Stomach (tissue), 9 donors: ENCODE measurements around the gene C12orf60. TPM values are rescaled to one million over a fixed set of nuclear protein-coding genes. Genes with fewer than 3 reads are reported as not detected.
"Not testable (repeated sequence)": the region's sequence is repeated elsewhere in the genome, so short reads cannot be mapped to it uniquely, and the experiment has no call there.

Experiments
- DNase-seq, 2 donors: peaks; one replicate each; pipeline versions ENCODE4 v3.0.0 to v3.0.0-alpha.2; 2013 to 2019
- H3K27ac ChIP-seq, 5 donors: fragments of 200-600 bp in 4 of 5; sonication (generic) in 4 of 5; one replicate each; pipeline ENCODE4 v1.5.1; 2013 to 2019; ENCODE audit warnings: mild to moderate bottlenecking in 1 of 5, moderate library complexity in 1 of 5
- H3K27me3 ChIP-seq, 3 donors: fragments of 200-600 bp; sonication (generic); one replicate each; pipeline ENCODE4 v1.5.1; 2017 to 2019; ENCODE audit warnings: mixed run types in 1 of 3
- H3K36me3 ChIP-seq, 4 donors: fragments of 200-600 bp; sonication (generic); 1 replicate in 3 of 4; 2 replicates in 1 of 4; pipeline ENCODE4 v1.5.1; 2016 to 2019
- H3K4me1 ChIP-seq, 4 donors: fragments of 200-600 bp; sonication (generic); one replicate each; pipeline ENCODE4 v1.5.1; 2016 to 2019
- H3K4me3 ChIP-seq, 4 donors: fragments of 200-600 bp; sonication (generic) in 3 of 4; one replicate each; pipeline ENCODE4 v1.5.1; 2016 to 2019; ENCODE audit warnings: mild to moderate bottlenecking in 1 of 4
- H3K9me3 ChIP-seq, 4 donors: fragments of 200-600 bp; sonication (generic); one replicate each; pipeline ENCODE4 v1.5.1; 2016 to 2019
- EP300 ChIP-seq: sonication (generic); formaldehyde crosslinking; IDR thresholded peaks from one replicate; pipeline ENCODE4 v1.6.1; 2017; ENCODE audit warnings: antibody characterized with exemption
- POLR2A ChIP-seq, 4 donors: fragments of 450-650 bp; IDR thresholded peaks; one replicate each; pipeline ENCODE4 v1.6.1; 2016; ENCODE audit warnings: antibody characterized with exemption in 4 of 4, control low read depth in 2 of 4, mild to moderate bottlenecking in 1 of 4, moderate library complexity in 1 of 4
- POLR2AphosphoS5 ChIP-seq, 3 donors: sonication (generic); formaldehyde crosslinking; IDR thresholded peaks; one replicate each; pipeline ENCODE4 v1.6.1; 2016; ENCODE audit warnings: antibody characterized with exemption in 3 of 3
- WGBS, 5 donors: extraction: QIAGEN DNeasy Blood & Tissue Kit in 3 of 5; methylation state at CpG; one replicate each; pipeline versions ENCODE4 v1.1.5 to v1.1.7; 2013 to 2018; 5-methylcytosine and 5-hydroxymethylcytosine counted together
- intact Hi-C: fragments of 100-400 bp; cut with DNase I; formaldehyde crosslinking; loops from one replicate; pipeline ENCODE4 v1.15.1; 2023; ENCODE audit warnings: low total_unique reads
- polyA plus RNA-seq, 3 donors: library from polyadenylated mRNA; stranded (reverse); fragments of 200-250 nt; gene quantifications; one replicate each; pipeline ENCODE4 v1.2.3, GENCODE V29; 2013
- total RNA-seq, 5 donors: library from RNA; depleted of rRNA; stranded (reverse); fragments of >200 nt; gene quantifications; one replicate each; pipeline versions ENCODE4 v1.1.0 to v1.2.3, GENCODE V29; 2014 to 2016
- TF ChIP-seq, protein P1 (sequence below), 7 experiments: fragments of 450-650 bp in 4 of 7; fragments of 200-600 bp in 3 of 7; sonication (generic) in 3 of 7; IDR thresholded peaks; one replicate each; pipeline ENCODE4 v1.5.1; 2016 to 2019; ENCODE audit warnings: antibody characterized with exemption in 7 of 7, control low read depth in 2 of 7, mild to moderate bottlenecking in 1 of 7
- donor health status: healthy with polysubstance abuse.
- donor health status: Bipolar disorder and iron deficiency.
- donor health status: healthy.

C12orf60 gene
- total and polyA plus RNA-seq, 8 donors = 1.0 to 3.1 (median 1.4) TPM; not detected in 2

DNA sequence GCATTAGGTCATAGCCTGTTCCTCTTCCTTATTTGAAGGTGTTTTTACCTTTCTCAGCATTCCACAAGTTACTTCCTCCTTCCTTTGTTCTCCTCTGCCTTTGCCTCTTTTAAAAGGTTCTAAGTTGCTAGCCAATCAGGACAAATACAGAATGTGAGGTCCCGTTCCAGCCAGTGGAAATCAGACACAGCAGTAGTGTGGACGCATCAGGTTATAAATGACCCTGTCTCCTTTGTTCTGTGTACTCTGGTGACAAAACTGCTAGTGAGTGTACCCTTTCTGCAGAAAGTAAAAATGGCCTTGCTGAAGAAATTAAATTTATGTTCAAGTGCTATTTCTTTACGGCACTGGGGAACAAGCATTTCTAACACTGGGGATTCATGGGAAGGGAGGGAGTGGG is 37.5 kb upstream of the C12orf60 start:
- DNase-seq = peak in 1 of 2 donors; percentile 48
- WGBS, 5 donors = 34 to 59% (median 51%) methylated on average over 3 of the region's 3 CpGs
- intact Hi-C loops, H3K27me3 ChIP-seq, H3K4me3 ChIP-seq: not testable (repeated sequence)
- Histone ChIP-seq H3K27ac (peak overlapping the region in 4 of 5 donors; percentile 49 to 99 (median 80)), H3K9me3 (peaks cover 0 to 12% (median 0%) of the 10 kb centered on the region in 4 donors), H3K36me3 (peaks cover 4 to 28% (median 7%) of the 10 kb centered on the region in 4 donors), H3K4me1 (peaks cover 6 to 56% (median 21%) of the 10 kb centered on the region in 4 donors)
- peak in 2 of 3 donors; percentile 43 to 55 for TF ChIP-seq POLR2AphosphoS5 (IDR thresholded peaks at IDR 0.05)

DNA sequence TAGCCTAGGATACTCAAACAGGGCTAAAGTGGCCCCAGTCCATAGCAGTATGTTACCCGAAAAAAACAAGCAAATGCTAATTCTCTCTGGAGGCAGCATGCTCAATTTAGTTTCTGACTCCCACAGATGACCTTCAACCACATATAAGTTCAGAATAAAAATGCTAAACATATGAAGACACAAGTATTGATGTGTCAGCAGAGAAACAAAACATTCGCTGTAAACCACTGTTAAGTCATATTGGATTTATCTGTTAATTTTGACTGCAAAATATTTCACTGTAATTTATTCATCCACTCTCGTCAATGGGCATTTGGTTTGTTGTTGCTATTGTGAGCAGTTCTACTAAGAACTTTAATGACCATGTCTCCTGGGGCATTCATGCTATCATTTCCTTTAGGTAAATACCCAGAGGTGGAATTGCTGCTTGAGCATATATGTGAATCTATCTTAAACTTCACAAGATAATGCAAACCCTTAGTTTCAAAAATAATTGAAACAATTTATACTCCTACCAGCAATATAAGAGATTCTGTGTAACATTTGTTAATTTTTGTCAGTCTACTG is 36.7 kb upstream of the C12orf60 start:
- no peak overlapping the region for H3K4me3 ChIP-seq
- H3K9me3 ChIP-seq = peaks cover 0 to 12% (median 0%) of the 10 kb centered on the region in 4 donors
- peak overlapping the region in 4 of 5 donors; percentile 49 to 99 (median 80) for H3K27ac ChIP-seq
- H3K36me3 ChIP-seq = peaks cover 4 to 22% (median 5%) of the 10 kb centered on the region in 4 donors
- no peak for DNase-seq
- 89 to 95% (median 93%) methylated on average over 3 of the region's 3 CpGs for WGBS, 5 donors
- intact Hi-C loops = no loop called here
- H3K4me1 ChIP-seq = peaks cover 6 to 63% (median 24%) of the 10 kb centered on the region in 4 donors
- no peak for TF ChIP-seq EP300
- no peak for TF ChIP-seq POLR2AphosphoS5 (IDR thresholded peaks at IDR 0.05)
- TF ChIP-seq POLR2A (IDR thresholded peaks at IDR 0.05) = no peak
- TF ChIP-seq, protein P1, sequence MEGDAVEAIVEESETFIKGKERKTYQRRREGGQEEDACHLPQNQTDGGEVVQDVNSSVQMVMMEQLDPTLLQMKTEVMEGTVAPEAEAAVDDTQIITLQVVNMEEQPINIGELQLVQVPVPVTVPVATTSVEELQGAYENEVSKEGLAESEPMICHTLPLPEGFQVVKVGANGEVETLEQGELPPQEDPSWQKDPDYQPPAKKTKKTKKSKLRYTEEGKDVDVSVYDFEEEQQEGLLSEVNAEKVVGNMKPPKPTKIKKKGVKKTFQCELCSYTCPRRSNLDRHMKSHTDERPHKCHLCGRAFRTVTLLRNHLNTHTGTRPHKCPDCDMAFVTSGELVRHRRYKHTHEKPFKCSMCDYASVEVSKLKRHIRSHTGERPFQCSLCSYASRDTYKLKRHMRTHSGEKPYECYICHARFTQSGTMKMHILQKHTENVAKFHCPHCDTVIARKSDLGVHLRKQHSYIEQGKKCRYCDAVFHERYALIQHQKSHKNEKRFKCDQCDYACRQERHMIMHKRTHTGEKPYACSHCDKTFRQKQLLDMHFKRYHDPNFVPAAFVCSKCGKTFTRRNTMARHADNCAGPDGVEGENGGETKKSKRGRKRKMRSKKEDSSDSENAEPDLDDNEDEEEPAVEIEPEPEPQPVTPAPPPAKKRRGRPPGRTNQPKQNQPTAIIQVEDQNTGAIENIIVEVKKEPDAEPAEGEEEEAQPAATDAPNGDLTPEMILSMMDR (IDR thresholded peaks at IDR 0.05) = no peak
- H3K27me3 ChIP-seq = no peaks in the 10 kb centered on the region

DNA sequence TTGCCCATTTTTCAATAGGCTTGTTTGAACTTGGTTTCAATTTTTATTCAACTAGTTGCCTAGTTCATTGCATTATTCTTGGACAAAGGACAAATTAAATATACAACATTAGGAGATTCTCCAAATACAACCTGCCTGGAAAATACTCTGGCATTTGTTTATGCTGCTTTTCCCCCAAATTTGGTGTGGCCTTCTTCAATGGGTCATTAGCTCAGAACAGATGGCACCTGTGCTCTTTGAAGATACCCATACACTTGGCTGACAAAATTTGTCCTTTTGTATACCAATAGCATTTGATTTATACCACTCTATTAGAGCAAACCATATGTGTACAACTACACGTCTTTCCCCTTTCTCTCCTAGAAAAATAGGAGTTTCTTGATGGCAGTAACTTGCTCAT is 35.9 kb upstream of the C12orf60 start:
- WGBS, 5 donors = 51 to 67% (median 60%) methylated on average over 1 of the region's 1 CpG
- H3K27me3 ChIP-seq = no peaks in the 10 kb centered on the region
- peaks cover 0 to 12% (median 0%) of the 10 kb centered on the region in 4 donors for H3K9me3 ChIP-seq
- peaks cover 0 to 19% (median 2%) of the 10 kb centered on the region in 4 donors for H3K36me3 ChIP-seq
- TF ChIP-seq POLR2A (IDR thresholded peaks at IDR 0.05) = no peak
- TF ChIP-seq EP300 = no peak
- TF ChIP-seq, protein P1 (IDR thresholded peaks at IDR 0.05) = no peak
- TF ChIP-seq POLR2AphosphoS5 (IDR thresholded peaks at IDR 0.05) = no peak
- DNase-seq = no peak
- H3K27ac ChIP-seq = peak overlapping the region in 4 of 5 donors; percentile 52 to 99 (median 95)
- intact Hi-C loops = no loop called here
- H3K4me3 ChIP-seq = peak overlapping the region in 3 of 4 donors; percentile 11 to 69 (median 62)
- peaks cover 1 to 64% (median 27%) of the 10 kb centered on the region in 4 donors for H3K4me1 ChIP-seq

DNA sequence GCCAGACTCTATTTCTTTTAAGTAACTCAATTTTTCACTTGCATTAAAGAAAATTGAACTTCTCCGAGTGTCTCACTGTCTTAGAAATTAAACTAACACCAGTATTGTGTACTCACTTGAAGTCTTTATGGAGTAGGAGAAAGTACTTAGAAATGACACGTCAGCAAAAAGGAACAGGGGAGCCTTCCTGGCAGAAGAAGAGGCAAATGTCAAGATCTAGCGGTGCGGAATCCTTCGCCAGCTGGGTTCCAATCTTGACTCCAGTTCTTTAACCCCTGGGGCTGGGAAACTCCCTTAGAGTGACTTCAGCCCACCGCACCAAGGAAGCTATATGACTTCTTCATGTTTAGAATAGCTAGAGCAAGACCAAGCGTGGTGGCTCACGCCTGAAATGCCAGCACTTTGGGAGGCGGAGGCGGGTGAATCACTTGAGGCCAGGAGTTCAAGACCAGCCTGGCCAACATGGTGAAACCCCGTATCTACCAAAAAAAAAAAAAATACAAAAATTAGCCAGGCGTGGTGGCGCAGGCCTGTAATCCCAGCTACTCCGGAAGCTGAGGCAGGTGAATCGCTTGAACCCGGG is 34.6 kb upstream of the C12orf60 start:
- TF ChIP-seq EP300 = no peak
- TF ChIP-seq POLR2AphosphoS5 (IDR thresholded peaks at IDR 0.05) = peak in 1 of 3 donors; percentile 28
- TF ChIP-seq POLR2A (IDR thresholded peaks at IDR 0.05) = no peak
- no peaks in the 10 kb centered on the region for H3K27me3 ChIP-seq
- peaks cover 0 to 18% (median 2%) of the 10 kb centered on the region in 4 donors for H3K36me3 ChIP-seq
- peak overlapping the region; percentile 62 to 75 (median 70) for H3K4me3 ChIP-seq
- WGBS, 5 donors = 18 to 32% (median 23%) methylated on average over 16 of the region's 16 CpGs
- intact Hi-C loops = no loop called here
- peaks cover 0 to 12% (median 0%) of the 10 kb centered on the region in 4 donors for H3K9me3 ChIP-seq
- DNase-seq = peak; percentile 33 to 65
- peak overlapping the region; percentile 91 to 99 (median 96) for H3K27ac ChIP-seq
- peaks cover 0 to 58% (median 30%) of the 10 kb centered on the region in 4 donors for H3K4me1 ChIP-seq

DNA sequence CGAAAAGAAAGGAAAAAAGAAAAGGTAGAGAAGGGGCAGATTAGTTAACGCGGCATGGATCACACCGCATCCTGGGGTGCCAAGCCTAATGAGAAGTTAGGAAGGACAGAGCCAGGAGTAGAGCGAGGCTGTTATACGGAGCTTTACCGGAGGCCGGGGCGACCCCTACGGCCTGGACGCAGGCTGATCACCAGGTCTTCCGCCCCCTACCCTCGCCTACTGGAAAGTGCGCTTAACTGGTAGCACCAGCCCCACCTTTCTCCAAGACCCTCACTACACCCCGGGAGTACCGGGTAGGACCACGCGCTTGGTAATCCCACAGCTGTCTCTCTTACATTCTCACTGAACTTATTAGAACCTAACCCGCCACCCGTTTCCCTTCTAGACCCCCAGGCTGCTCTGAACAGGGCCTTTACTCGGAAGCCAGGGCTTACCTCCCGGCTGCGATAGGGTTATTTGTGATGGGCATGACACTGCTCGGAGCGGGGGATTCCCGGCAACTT is 34.0 kb upstream of the C12orf60 start:
- 1 to 3% (median 2%) methylated on average over 17 to 26 of the region's 26 CpGs for WGBS, 5 donors
- intact Hi-C loops = no loop called here
- peak overlapping the region; percentile 91 to 99 (median 96) for H3K27ac ChIP-seq
- H3K4me3 ChIP-seq = peak overlapping the region; percentile 62 to 75 (median 70)
- no peaks in the 10 kb centered on the region for H3K27me3 ChIP-seq
- peak; percentile 43 to 85 for DNase-seq
- peaks cover 0 to 55% (median 30%) of the 10 kb centered on the region in 4 donors for H3K4me1 ChIP-seq
- TF ChIP-seq POLR2AphosphoS5 (IDR thresholded peaks at IDR 0.05) (no peak), POLR2A (IDR thresholded peaks at IDR 0.05) (no peak), EP300 (no peak)
- TF ChIP-seq, protein P1 (IDR thresholded peaks at IDR 0.05) = no peak
- peaks cover 0 to 18% (median 2%) of the 10 kb centered on the region in 4 donors for H3K36me3 ChIP-seq
- peaks cover 0 to 12% (median 0%) of the 10 kb centered on the region in 4 donors for H3K9me3 ChIP-seq
